GM18507 (cell line): ENCODE data around the gene EEF1AKMT1.

ENCODE experiments used
- DNase-seq: peaks from one replicate; pipeline ENCODE4 v3.0.0; 2011; ENCODE audit warnings: low read depth; ENCODE audit not compliant: insufficient read length; ENCODE audit errors: extremely low spot score
- FAIRE-seq: peaks from 2 replicates; lab custom pipeline; 2011; peaks lifted over from hg19 to GRCh38; lab: Jason Lieb, UNC

EEF1AKMT1 gene

GRCh38 chr13:20721454-20722357, 52.1 kb downstream of the EEF1AKMT1 start:
- DNase-seq, result no peak

DNA sequence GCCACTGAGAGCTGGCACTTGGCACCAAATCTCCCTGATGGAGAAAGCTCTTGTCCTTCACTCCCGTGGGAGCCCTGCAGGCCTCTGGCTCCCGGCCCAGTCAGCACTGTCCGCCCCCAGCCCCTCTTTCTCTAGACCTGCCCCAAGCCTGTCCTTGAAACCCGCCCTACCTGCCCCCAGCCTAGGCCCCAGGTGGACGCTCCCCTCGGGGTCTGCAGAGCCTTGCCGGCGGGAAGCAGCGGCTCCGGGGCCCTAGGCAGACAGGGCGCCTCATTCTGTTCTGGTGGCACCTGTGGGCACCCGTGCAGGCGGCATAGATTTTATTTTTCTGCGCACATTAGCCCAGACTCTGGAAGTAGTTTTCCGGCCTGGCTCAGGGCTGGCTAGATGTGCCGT, 52.7 kb downstream of the EEF1AKMT1 start:
- FAIRE-seq (no peak), DNase-seq (no peak)

More at GRCh38 chr13:20721454-20722357, 52.1 kb downstream of the EEF1AKMT1 start:
- FAIRE-seq, result no peak

DNA sequence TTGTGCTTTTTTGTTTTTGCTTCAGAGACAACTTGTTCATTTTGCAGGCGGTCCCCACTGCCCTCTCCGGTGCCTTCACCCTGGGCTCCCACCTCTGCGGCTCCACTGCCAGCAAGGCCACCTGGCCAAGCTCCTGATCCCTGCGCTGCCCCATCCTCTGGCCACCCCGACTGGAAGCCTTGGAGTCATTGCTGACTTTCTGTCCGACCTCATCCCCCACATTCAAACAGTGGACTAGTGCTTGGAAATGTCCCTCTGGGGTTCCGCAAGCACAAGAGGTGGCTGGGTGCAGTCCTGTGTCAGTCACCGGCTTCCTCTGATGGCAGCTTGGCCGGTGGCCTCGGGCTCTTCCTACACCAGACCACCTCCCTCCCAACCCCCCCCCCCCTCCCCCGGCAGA, 53.3 kb downstream of the EEF1AKMT1 start:
- FAIRE-seq, result no peak
- no peak for DNase-seq

- FAIRE-seq (no peak), DNase-seq (no peak)
These were observed 54.0 kb downstream of the EEF1AKMT1 start for GRCh38 chr13:20719783-20720182.

DNA sequence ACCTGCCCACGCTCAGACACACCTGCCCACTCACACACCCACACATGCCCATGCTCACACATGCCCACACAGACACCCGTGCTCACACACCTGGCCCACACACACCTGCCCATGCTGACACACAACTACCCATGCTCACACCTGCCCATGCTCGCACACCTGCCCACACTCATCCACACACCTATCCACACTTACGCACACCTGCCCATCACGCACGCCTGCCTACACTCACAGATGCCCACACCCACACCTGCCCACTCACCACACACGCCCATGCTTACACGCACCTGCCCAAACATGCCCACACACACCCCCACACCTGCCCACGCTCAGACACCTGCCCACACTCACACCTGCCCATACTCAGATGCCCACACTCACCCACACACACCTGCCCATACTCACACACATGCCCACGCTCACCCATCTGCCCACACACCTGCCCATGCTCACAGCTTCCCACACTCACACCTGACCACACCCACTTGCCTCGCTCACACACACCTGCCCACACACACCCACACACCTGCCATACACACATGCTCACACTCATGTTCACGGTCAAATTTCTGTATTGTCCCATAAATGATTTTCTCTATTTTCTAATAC, 54.7 kb downstream of the EEF1AKMT1 start:
- FAIRE-seq (no peak), DNase-seq (no peak)

GRCh38 chr13:20717581-20718542, 55.9 kb downstream of the EEF1AKMT1 start:
- no peak for DNase-seq
- no peak for FAIRE-seq

- DNase-seq, result no peak
- FAIRE-seq, result no peak
These were observed 56.8 kb downstream of the EEF1AKMT1 start for GRCh38 chr13:20716951-20717350.

DNA sequence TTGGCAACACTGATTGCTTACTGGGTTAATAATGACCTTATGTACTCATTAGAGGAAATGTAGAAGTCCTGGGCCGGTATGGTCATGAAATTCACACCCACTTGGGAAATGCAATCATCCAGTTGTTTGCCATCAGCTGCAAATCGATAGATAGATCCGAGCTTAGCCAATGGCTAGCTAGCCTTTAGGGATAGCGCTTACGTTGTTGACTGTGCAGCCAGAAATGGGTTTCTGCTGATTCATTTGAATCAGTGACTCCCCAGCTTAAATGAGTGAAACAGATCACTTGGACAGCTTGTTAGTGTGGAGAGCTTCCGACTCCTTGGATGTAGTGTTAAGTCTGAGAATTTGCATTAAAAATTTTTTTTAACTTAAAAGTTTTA, 58.4 kb downstream of the EEF1AKMT1 start:
- no peak for FAIRE-seq
- DNase-seq, result no peak

- FAIRE-seq (no peak), DNase-seq (no peak)
These were observed 59.0 kb downstream of the EEF1AKMT1 start for GRCh38 chr13:20714563-20715329.

DNA sequence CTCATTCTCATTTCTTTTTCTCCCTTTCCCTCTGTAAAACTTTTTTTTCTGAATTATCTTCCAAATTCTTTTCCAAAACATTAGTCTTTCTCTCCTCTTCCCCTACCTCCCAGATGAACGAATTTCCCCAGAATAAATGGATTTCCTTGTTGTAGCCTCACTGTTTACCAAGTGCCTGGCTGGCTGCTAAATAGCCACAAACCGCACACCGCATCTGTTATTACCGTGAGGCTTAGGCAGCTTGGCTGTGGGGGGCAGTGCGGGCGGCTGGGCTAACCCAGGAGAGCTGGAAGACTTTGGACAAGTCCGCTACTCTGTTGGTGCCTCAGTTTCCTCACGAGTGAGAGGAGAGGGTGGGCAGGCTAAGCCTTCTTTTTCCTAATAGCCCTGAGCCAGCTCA, 59.6 kb downstream of the EEF1AKMT1 start:
- FAIRE-seq, result no peak
- DNase-seq, result no peak

GRCh38 chr13:20713751-20714150, 60.0 kb downstream of the EEF1AKMT1 start:
- no peak for FAIRE-seq

GRCh38 chr13:20713014-20713376, 60.8 kb downstream of the EEF1AKMT1 start:
- DNase-seq (no peak), FAIRE-seq (no peak)

More at GRCh38 chr13:20713751-20714150, 60.0 kb downstream of the EEF1AKMT1 start:
- DNase-seq, result no peak

GRCh38 chr13:20711301-20712044, 62.3 kb downstream of the EEF1AKMT1 start:
- FAIRE-seq (no peak), DNase-seq (no peak)

DNA sequence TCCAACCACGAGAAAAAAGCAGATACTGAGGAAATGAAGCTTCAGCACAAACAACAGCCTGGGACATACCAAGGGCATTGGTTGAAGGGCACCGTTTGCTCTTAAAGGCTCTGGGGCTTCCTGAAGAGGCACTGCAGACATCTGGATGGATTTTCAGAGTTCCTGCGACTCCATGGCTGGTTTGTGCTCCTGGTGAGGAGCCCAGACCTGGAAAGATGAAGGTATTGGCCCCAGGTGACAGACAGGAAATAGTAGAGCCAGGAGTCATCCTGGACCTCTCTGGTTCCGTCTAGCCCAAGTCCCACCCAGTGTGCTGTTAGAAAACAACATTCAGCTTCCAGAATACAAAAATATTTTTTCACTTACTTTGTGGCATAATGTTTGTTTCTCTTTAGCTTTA, 64.0 kb downstream of the EEF1AKMT1 start:
- no peak for FAIRE-seq

GRCh38 chr13:20709369-20709768, 64.4 kb downstream of the EEF1AKMT1 start:
- FAIRE-seq (no peak), DNase-seq (no peak)

More for the DNA sequence above, 64.0 kb downstream of the EEF1AKMT1 start:
- DNase-seq, result no peak

DNA sequence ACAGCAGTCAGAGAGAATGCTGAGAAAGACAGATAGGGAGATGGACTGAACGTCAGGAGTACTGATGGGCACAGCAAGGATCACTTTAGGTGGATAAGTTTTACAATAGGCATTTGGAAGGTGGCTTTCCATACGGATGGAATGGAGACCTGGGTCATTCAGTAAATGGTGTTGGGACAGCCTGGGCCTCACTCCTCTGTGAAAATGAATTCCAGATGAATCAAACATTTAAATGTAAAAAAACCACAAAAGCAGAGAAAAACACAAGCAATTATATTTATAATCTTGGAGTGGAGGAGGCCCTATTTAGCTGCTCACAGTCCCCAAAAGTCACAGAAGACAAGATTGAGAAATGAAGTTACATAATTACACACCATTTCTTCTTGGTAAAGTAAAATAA, 65.5 kb downstream of the EEF1AKMT1 start:
- DNase-seq, result no peak
- FAIRE-seq, result no peak

DNA sequence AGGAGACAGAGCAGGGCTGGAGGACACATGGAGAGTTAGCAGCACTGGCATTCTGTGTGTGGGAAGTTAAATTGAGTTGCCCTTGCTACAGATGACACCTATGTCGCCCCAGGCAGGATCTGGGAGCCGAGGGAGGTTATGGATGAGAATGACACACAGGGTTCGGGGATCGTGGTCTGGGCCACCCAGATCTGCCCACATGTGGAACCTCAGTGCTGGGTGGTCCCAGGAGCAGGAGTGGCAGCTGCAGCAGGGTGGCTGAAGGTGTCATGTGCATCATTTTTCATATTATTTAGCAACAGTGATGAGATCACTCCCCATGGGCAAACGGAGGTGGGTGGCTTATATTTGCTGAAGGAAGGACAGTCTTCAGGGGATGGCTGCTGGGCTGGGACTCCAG, 67.1 kb downstream of the EEF1AKMT1 start:
- FAIRE-seq (no peak), DNase-seq (no peak)

- no peak for FAIRE-seq
- no peak for DNase-seq
These were observed 69.2 kb downstream of the EEF1AKMT1 start for GRCh38 chr13:20704459-20705069.
